Spleen (tissue), 7 donors: ENCODE results near the gene KDM4D.
"Not testable (repeated sequence)": the region's sequence is repeated elsewhere in the genome, so short reads cannot be mapped to it uniquely, and the experiment has no call there.

Experiments
- POLR2A ChIP-seq, 3 donors: fragments of 450-650 bp; IDR thresholded peaks; one replicate each; pipeline ENCODE4 v1.5.1; 2017; ENCODE audit warnings: antibody characterized with exemption in 3 of 3, mild to moderate bottlenecking in 1 of 3
- TF ChIP-seq, protein P1 (sequence below), 11 experiments: fragments of 200-600 bp in 7 of 11; fragments of 450-650 bp in 4 of 11; sonication (generic) in 4 of 11; IDR thresholded peaks in 8 of 11; conservative IDR thresholded peaks in 3 of 11; 1 replicate in 7 of 11; 2 replicates in 4 of 11; pipeline versions ENCODE4 v1.4.0 to v1.8.0; 2016 to 2021; ENCODE audit warnings: antibody characterized with exemption in 11 of 11, inconsistent platforms in 4 of 11, mild to moderate bottlenecking in 1 of 11
- donor health status: DM: no; HTN: no; CAD: no; lungs with moderate emphysema.
- donor health status: DM: no; HTN: no; CAD: no.
- donor health status: DM: no; HTN: no; CAD: no.

DNA sequence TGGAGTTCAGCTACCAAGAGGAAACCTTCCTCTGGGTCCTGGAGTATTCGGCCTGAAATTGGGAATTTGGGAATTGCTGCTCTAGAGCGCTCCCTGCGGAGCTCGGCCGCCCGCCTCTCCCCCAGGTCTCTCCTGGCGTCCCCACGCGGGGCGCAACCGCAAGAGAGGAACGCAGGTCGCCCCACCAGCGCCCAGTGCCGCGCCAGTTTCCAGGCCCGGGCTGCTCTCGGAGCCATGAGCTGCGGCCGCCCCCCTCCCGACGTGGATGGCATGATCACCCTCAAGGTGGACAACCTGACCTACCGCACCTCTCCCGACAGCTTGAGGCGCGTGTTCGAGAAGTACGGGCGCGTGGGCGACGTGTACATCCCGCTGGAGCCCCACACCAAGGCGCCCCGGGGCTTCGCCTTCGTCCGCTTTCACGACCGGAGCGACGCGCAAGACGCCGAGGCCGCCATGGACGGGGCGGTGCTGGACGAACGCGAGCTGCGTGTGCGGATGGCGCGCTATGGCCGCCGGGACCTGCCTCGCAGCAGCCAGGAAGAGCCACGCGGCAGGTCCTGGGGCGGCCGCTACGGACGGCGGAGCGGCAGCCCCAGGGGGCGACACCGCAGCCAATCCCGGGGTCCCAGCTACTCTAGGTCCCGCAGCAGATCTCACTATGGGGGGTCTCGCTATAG lies 64.0 kb downstream of the KDM4D start:
- TF ChIP-seq, protein P1, sequence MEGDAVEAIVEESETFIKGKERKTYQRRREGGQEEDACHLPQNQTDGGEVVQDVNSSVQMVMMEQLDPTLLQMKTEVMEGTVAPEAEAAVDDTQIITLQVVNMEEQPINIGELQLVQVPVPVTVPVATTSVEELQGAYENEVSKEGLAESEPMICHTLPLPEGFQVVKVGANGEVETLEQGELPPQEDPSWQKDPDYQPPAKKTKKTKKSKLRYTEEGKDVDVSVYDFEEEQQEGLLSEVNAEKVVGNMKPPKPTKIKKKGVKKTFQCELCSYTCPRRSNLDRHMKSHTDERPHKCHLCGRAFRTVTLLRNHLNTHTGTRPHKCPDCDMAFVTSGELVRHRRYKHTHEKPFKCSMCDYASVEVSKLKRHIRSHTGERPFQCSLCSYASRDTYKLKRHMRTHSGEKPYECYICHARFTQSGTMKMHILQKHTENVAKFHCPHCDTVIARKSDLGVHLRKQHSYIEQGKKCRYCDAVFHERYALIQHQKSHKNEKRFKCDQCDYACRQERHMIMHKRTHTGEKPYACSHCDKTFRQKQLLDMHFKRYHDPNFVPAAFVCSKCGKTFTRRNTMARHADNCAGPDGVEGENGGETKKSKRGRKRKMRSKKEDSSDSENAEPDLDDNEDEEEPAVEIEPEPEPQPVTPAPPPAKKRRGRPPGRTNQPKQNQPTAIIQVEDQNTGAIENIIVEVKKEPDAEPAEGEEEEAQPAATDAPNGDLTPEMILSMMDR (IDR thresholded peaks at IDR 0.05 in 8 of 11, conservative IDR thresholded peaks at IDR 0.05 in 3 of 11): peak in 1 of 11 experiments; percentile 23
- not testable (repeated sequence) for TF ChIP-seq POLR2A (IDR thresholded peaks at IDR 0.05)
